ENCODE results near the gene MIB2.
"Not testable (repeated sequence)": the region's sequence is repeated elsewhere in the genome, so short reads cannot be mapped to it uniquely, and the experiment has no call there.

MIB2 gene

GRCh38 chr1:1627261-1627828 lies 12.0 kb downstream of the MIB2 start:
- DNase-seq (ENCODE audit: low spot score), result no peak

GRCh38 chr1:1627829-1628753 lies 12.8 kb downstream of the MIB2 start:
- DNase-seq (ENCODE audit: low spot score), result no peak

GRCh38 chr1:1628754-1629429 lies 13.6 kb downstream of the MIB2 start:
- DNase-seq (ENCODE audit: low spot score), result no peak

GRCh38 chr1:1629430-1630190 lies 14.3 kb downstream of the MIB2 start:
- DNase-seq (ENCODE audit: low spot score), result no peak

GRCh38 chr1:1630191-1630964 lies 15.1 kb downstream of the MIB2 start:
- peak; percentile 55 for DNase-seq (ENCODE audit: low spot score)

- DNase-seq (ENCODE audit: low spot score), result peak; percentile 72
Measured at GRCh38 chr1:1630965-1631781, 15.9 kb downstream of the MIB2 start.

GRCh38 chr1:1631782-1632420 lies 16.6 kb downstream of the MIB2 start, which contains the start of gene MMP23B:
Gene MMP23B, plus strand, starts transcription at chr1:1632173. Its CDS starts 46 bp downstream, at chr1:1632219.
- peak; percentile 46 for DNase-seq (ENCODE audit: low spot score)

GRCh38 chr1:1633409-1633808 lies 18.1 kb downstream of the MIB2 start:
- not testable (repeated sequence) for DNase-seq (ENCODE audit: low spot score)

- not testable (repeated sequence) for DNase-seq (ENCODE audit: low spot score)
Measured at GRCh38 chr1:1634613-1635012, 19.3 kb downstream of the MIB2 start.

- not testable (repeated sequence) for DNase-seq (ENCODE audit: low spot score)
Measured at GRCh38 chr1:1636621-1637478, 21.6 kb downstream of the MIB2 start.

- not testable (repeated sequence) for DNase-seq (ENCODE audit: low spot score)
Measured at GRCh38 chr1:1637479-1637875, 22.2 kb downstream of the MIB2 start.

- not testable (repeated sequence) for DNase-seq (ENCODE audit: low spot score)
Measured at GRCh38 chr1:1638528-1638927, 23.2 kb downstream of the MIB2 start.

- not testable (repeated sequence) for DNase-seq (ENCODE audit: low spot score)
Measured at GRCh38 chr1:1639368-1639767, 24.1 kb downstream of the MIB2 start.

GRCh38 chr1:1640081-1640480 lies 24.8 kb downstream of the MIB2 start:
- not testable (repeated sequence) for DNase-seq (ENCODE audit: low spot score)

GRCh38 chr1:1640711-1641461 lies 25.6 kb downstream of the MIB2 start:
- DNase-seq (ENCODE audit: low spot score), result not testable (repeated sequence)

GRCh38 chr1:1646326-1646725 lies 31.0 kb downstream of the MIB2 start:
- DNase-seq (ENCODE audit: low spot score), result not testable (repeated sequence)

GRCh38 chr1:1647567-1648241 lies 32.4 kb downstream of the MIB2 start:
- not testable (repeated sequence) for DNase-seq (ENCODE audit: low spot score)
